HepG2 (cell line): ENCODE data around the gene FAM83C. TPM values are rescaled to one million over a fixed set of nuclear protein-coding genes. Genes with fewer than 3 reads are reported as not detected.

Experiments used
- ATAC-seq: fragments of 200-7000 bp; cut with Tn5 transposase; 3 replicates; pipeline ENCODE4 v1.9.1; 2020; ENCODE audit warnings: mild to moderate bottlenecking, moderate library complexity
- BruUV-seq: library from RNA; stranded (reverse); fragments of 400-500 nt; replicated peaks from 2 replicates; lab custom pipeline; 2021; lab: Mats Ljungman, UMichigan
- CTCF ChIA-PET: fragments of 300-600 bp; formaldehyde crosslinking; extraction: SDS; loops from one replicate; lab custom pipeline; 2021; ENCODE audit warnings: low total read pairs, inconsistent platforms, low intra/inter-chr PET ratio; lab: Yijun Ruan, JAX
- POLR2A ChIA-PET: fragments of 350-600 bp; sonication (Branson Sonifier 250); formaldehyde crosslinking; loops from one replicate; lab custom pipeline; 2020; ENCODE audit warnings: antibody characterized with exemption, inconsistent platforms; lab: Yijun Ruan, JAX
- DNase-seq: peaks from one replicate; pipeline ENCODE4 v3.0.0-alpha.2; 2015; ENCODE audit warnings: low spot score
- FAIRE-seq: peaks from 3 replicates; lab custom pipeline; 2011; peaks lifted over from hg19 to GRCh38; lab: Jason Lieb, UNC
- H2AFZ ChIP-seq: one replicate; pipeline ENCODE4 v1.6.1; 2011; ENCODE audit warnings: low read length, inconsistent platforms
- H3K27ac ChIP-seq: fragments of 300-600 bp; 3 replicates; pipeline ENCODE4 v1.8.0; 2011; ENCODE audit warnings: mixed run types, mild to moderate bottlenecking, mixed read lengths, low read length, inconsistent platforms; ENCODE audit not compliant: insufficient read depth; ENCODE audit errors: extremely low read length
- H3K27me3 ChIP-seq, 2 experiments: fragments of 200-600 bp in 1 of 2; 2 replicates in 1 of 2; 3 replicates in 1 of 2; pipeline versions ENCODE4 v1.6.0 to v1.8.0; 2011; ENCODE audit warnings: low read length in 2 of 2, mild to moderate bottlenecking in 2 of 2, moderate library complexity in 2 of 2, inconsistent platforms in 1 of 2; ENCODE audit not compliant: insufficient read depth in 2 of 2, control insufficient read depth in 1 of 2
- H3K36me3 ChIP-seq, 2 experiments: fragments of 200-600 bp in 1 of 2; replicated peaks in 1 of 2; 2 replicates in 1 of 2; 3 replicates in 1 of 2; pipeline versions ENCODE4 v1.5.1 to v1.8.0; 2011; ENCODE audit warnings: low read length in 2 of 2, inconsistent platforms in 1 of 2; ENCODE audit not compliant: insufficient read depth in 2 of 2, control insufficient read depth in 1 of 2
- H3K4me1 ChIP-seq: 2 replicates; pipeline ENCODE4 v1.5.1; 2012; ENCODE audit warnings: low read length, inconsistent platforms; ENCODE audit not compliant: insufficient read depth
- H3K4me2 ChIP-seq: 2 replicates; pipeline ENCODE4 v1.6.0; 2011; ENCODE audit warnings: low read depth, low read length, inconsistent platforms
- H3K4me3 ChIP-seq, 3 experiments: fragments of 200-600 bp in 1 of 3; sonication (generic), shearing (Covaris generic) in 1 of 3; replicated peaks in 1 of 3; 2 replicates each; pipeline ENCODE4 v1.5.1; 2011 to 2016; ENCODE audit warnings: low read length in 3 of 3, inconsistent platforms in 2 of 3, low read depth in 2 of 3, mild to moderate bottlenecking in 2 of 3, control low read depth in 1 of 3, mixed read lengths in 1 of 3; ENCODE audit not compliant: insufficient read depth in 1 of 3
- H3K79me2 ChIP-seq: one replicate; pipeline ENCODE4 v1.6.1; 2011; ENCODE audit warnings: low read length, inconsistent platforms; ENCODE audit not compliant: insufficient read depth
- H3K9ac ChIP-seq: 2 replicates; pipeline ENCODE4 v1.6.0; 2011; ENCODE audit warnings: mild to moderate bottlenecking, low read depth, low read length, inconsistent platforms; ENCODE audit not compliant: insufficient read depth
- H3K9me3 ChIP-seq: 2 replicates; pipeline ENCODE4 v1.5.1; 2012; ENCODE audit warnings: mild to moderate bottlenecking, low read length
- H4K20me1 ChIP-seq: 2 replicates; pipeline ENCODE4 v1.6.0; 2011; ENCODE audit warnings: inconsistent platforms, mild to moderate bottlenecking, low read length, moderate library complexity; ENCODE audit not compliant: insufficient read depth
- NRL ChIP-seq: sonication (generic); formaldehyde crosslinking; IDR thresholded peaks from 2 replicates; pipeline ENCODE4 v1.5.0; 2020; ENCODE audit warnings: missing genetic modification reagents, mild to moderate bottlenecking, moderate library complexity, borderline replicate concordance
- PITX1 ChIP-seq: sonication (generic); formaldehyde crosslinking; IDR thresholded peaks from 2 replicates; pipeline ENCODE4 v1.5.1; 2020; ENCODE audit warnings: mild to moderate bottlenecking, missing genetic modification reagents
- UBTF ChIP-seq: sonication (generic); formaldehyde crosslinking; IDR thresholded peaks from 2 replicates; pipeline ENCODE4 v1.4.0; 2020; ENCODE audit warnings: mild to moderate bottlenecking, missing genetic modification reagents
- ZFP1 ChIP-seq: IDR thresholded peaks from 2 replicates; pipeline ENCODE4 v1.6.1; 2016
- ZKSCAN8 ChIP-seq: IDR thresholded peaks from 2 replicates; pipeline ENCODE4 v1.6.1; 2016; ENCODE audit warnings: borderline replicate concordance, missing genetic modification reagents, missing compliant biosample characterization
- ZNF382 ChIP-seq: sonication (generic); formaldehyde crosslinking; IDR thresholded peaks from 2 replicates; pipeline ENCODE4 v1.5.0; 2020; ENCODE audit warnings: missing genetic modification reagents, mild to moderate bottlenecking, borderline replicate concordance
- ZNF768 ChIP-seq: sonication (generic); formaldehyde crosslinking; IDR thresholded peaks from 2 replicates; pipeline ENCODE4 v1.4.0; 2020; ENCODE audit warnings: missing genetic modification reagents
- ZNF891 ChIP-seq: sonication (generic); formaldehyde crosslinking; IDR thresholded peaks from 2 replicates; pipeline ENCODE4 v1.5.0; 2020; ENCODE audit warnings: mild to moderate bottlenecking, missing genetic modification reagents
- WGBS: methylation state at CpG from one replicate; pipeline ENCODE4 v1.1.6; 2017; ENCODE audit warnings: low lambda C conversion rate; 5-methylcytosine and 5-hydroxymethylcytosine counted together
- in situ Hi-C: cut with HindIII; loops from 2 replicates; pipeline ENCODE4 v1.10.0; 2017; ENCODE audit warnings: low pct_unique_long_range_greater_than_20kb; ENCODE audit not compliant: extremely low pct_ligation_motif_present
- intact Hi-C: fragments of 100-400 bp; cut with micrococcal nuclease; formaldehyde crosslinking; loops from one replicate; pipeline ENCODE4 v1.10.0; 2022; ENCODE audit not compliant: unreplicated experiment
- polyA plus RNA-seq, 8 experiments: library from polyadenylated mRNA; depleted of rRNA in 3 of 8; stranded (reverse) in 7 of 8; unstranded in 1 of 8; fragments of >200 nt; fragmentation: Illumina TruSeq in 4 of 8; extraction: Trizol in 4 of 8; gene quantifications; 2 replicates each; pipeline versions ENCODE4 v1.2.1 to v1.2.3, GENCODE V29; 2011 to 2016; ENCODE audit warnings: low read depth in 4 of 8, missing spikeins in 1 of 8, mixed read lengths in 1 of 8; ENCODE audit not compliant: insufficient read depth in 1 of 8
- total RNA-seq, 5 experiments: library from RNA; depleted of rRNA; stranded (reverse); fragments of >200 nt; fragmentation: Illumina TruSeq; extraction: Trizol; gene quantifications; 2 replicates each; pipeline ENCODE4 v1.2.3, GENCODE V29; 2016; ENCODE audit warnings: low read depth in 1 of 5
- TF ChIP-seq, protein P1 (sequence below): sonication (generic); formaldehyde crosslinking; IDR thresholded peaks from 2 replicates; pipeline ENCODE4 v1.5.0; 2020; ENCODE audit warnings: missing genetic modification reagents, mild to moderate bottlenecking, borderline replicate concordance

Gene FAM83C
- total and polyA plus RNA-seq, 2 of the 13 experiments (the other 11 are each of a cell fraction or from before 2014, with no cell fraction given) = 0.04 TPM; not detected in 1

- H3K4me1 ChIP-seq = peaks cover 55% of the 10 kb centered on the region
- DNase-seq (no peak), ATAC-seq (peak; percentile 2; the same call in 1 of the 3 replicates), FAIRE-seq (no peak)
- 32% methylated on average over 9 of the region's 9 CpGs for WGBS
- CTCF ChIA-PET = no interaction called here
- TF ChIP-seq, protein P1, sequence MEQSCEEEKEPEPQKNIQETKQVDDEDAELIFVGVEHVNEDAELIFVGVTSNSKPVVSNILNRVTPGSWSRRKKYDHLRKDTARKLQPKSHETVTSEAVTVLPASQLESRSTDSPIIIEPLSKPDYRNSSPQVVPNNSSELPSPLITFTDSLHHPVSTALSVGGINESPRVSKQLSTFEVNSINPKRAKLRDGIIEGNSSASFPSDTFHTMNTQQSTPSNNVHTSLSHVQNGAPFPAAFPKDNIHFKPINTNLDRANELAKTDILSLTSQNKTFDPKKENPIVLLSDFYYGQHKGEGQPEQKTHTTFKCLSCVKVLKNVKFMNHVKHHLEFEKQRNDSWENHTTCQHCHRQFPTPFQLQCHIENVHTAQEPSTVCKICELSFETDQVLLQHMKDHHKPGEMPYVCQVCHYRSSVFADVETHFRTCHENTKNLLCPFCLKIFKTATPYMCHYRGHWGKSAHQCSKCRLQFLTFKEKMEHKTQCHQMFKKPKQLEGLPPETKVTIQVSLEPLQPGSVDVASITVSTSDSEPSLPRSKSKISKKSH (CRISPR knock-in tag) = peak; percentile 54; the same call in 1 of the 2 replicates
- TF ChIP-seq UBTF (CRISPR knock-in tag) = 0 out of 2 replicates have a peak, but pooled peaks have one; percentile 4
- no peak for TF ChIP-seq ZKSCAN8
- TF ChIP-seq ZNF891 (CRISPR knock-in tag) = 0 out of 2 replicates have a peak, but pooled peaks have one; percentile 31
- TF ChIP-seq NRL (CRISPR knock-in tag) = peak; percentile 44; the same call in 1 of the 2 replicates
- TF ChIP-seq ZNF768 (CRISPR knock-in tag) = 0 out of 2 replicates have a peak, but pooled peaks have one; percentile 19
- no peak for TF ChIP-seq ZFP1 (CRISPR knock-in tag)
- TF ChIP-seq ZNF382 (CRISPR knock-in tag) = no peak
- no peak for TF ChIP-seq PITX1
- H3K79me2 ChIP-seq = no peaks in the 10 kb centered on the region
- H3K27ac ChIP-seq = no peak overlapping the region
- in situ Hi-C loops (loop anchor here (5.0 kb wide), 1 partner anchor 36 kb away; no protein-coding TSS in a partner anchor), intact Hi-C loops (no loop called here)
- no peak overlapping the region for H3K9ac ChIP-seq
- no TSS peak for BruUV-seq
- peaks cover 8 to 49% of the 10 kb centered on the region in 2 experiments for H3K27me3 ChIP-seq
- no peak overlapping the region for H3K4me3 ChIP-seq
- no peaks in the 10 kb centered on the region for H3K36me3 ChIP-seq
- H4K20me1 ChIP-seq = no peaks in the 10 kb centered on the region
- no peak overlapping the region for H3K4me2 ChIP-seq
- POLR2A ChIA-PET = interaction anchor here (1.0 to 3.3 kb wide), 3 partner anchors 9 to 159 kb away, joined by 3 to 19 read pairs (median 10); partner anchors contain the start of genes CEP250 and EIF6
- no peak overlapping the region for H2AFZ ChIP-seq
- H3K9me3 ChIP-seq = no peaks in the 10 kb centered on the region
Observed at GRCh38 chr20:35296101-35296554, 3.9 kb upstream of the FAM83C start.
